ENCODE data around the gene GXYLT2.

Gene GXYLT2

DNA sequence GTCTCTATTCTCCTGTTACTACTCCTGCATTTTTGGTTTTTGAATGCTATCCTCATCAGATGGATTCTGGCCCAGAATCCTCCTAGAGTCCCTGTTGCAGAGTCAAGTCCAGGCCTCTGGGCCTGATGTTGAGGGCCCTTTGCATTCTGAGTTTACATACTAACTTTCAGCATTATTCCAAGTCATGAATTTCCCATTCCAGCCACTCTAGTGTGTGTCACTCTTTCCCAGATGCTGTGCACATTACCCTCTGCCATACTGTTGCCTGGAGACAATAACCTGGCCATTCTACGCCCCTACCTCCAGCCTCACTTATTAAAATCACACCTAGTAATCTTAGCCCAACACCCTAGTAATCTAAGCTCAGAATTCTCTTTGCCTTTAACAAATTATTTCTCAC is 53.4 kb downstream of the GXYLT2 start:
- DNase-seq = no peak

- no peak for DNase-seq
Measured at GRCh38 chr3:72942427-72942826, 54.6 kb downstream of the GXYLT2 start.

DNA sequence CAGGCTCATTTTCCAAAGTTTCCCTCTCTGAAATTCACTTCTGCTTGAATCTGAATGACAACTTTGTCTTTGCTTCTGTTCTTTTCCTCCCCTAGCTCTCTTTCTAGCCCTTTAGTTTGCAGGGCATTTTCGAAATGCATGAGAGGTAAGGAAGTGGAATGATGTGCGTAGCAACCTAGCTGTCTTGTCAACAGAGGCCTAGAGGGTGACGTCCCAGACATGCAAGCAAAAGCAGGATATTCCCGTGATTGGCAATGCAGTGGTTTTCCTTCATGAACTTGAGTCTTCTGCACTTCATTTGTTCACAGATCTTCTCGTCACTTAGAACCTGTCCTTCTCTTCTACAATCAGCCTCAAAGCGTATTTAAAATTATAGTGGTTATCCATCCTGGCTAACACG is 56.9 kb downstream of the GXYLT2 start:
- no peak for DNase-seq

GRCh38 chr3:72947715-72948490 is 60.1 kb downstream of the GXYLT2 start:
- DNase-seq = no peak

GRCh38 chr3:72949016-72949415 is 61.2 kb downstream of the GXYLT2 start:
- DNase-seq = no peak

DNA sequence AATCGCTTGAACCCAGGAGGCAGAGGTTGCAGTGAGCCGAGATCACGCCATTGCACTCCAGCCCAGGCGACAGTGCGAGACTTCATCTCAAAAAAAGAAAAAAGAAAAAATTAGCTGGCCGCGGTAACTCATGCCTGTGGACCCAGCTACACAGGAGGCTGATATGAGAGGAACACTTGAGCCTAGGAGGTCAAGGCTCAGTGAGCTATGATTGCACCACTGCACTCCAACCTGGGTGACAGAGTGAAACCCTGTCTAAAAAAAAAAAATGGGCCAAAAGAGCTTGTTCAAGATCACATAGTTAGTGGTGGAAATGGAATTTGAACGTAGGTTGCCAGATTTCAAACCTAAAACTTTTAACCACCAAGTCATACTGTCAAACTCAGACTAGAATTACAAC is 62.5 kb downstream of the GXYLT2 start:
- DNase-seq = no peak

DNA sequence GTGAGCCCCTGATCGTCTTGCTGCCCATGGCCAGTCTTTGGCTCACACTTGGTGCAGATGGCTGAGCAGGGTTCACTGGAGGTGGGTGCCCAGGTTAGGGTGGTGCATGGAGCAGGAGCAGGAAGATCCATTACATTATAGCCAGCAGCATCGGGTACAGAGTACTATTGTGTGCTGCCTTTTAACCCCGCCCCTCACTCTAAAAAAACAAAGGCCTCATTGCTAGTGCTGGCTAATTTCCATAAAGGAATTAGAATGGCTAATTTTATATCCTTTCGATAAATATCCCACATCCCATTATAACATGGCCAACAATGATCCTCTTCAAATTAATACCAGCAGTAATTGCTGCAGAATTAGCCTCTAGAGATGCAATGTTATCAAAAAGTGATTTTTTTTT is 63.0 kb downstream of the GXYLT2 start:
- DNase-seq = no peak

DNA sequence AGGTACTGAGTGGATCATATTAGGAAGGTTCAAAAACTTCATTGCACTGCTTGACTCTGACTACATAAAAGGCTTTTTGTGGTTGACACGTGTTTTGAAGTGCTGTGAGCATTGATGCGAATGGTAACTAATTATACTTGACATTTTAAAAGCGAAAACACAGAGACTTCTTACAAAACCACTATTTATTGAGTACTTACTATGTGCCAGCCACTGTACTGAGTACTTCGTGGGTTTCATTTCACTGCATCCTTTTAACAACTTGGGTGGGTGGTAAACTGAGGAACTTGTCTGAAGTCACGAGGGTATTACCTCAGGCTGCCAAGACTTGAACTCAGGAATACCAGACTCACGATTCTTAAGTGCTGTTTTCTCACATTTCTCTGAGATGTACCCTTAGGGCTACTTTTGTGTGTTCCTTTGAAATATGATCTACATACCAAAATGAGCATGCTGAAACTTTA is 63.4 kb downstream of the GXYLT2 start:
- DNase-seq = no peak

DNA sequence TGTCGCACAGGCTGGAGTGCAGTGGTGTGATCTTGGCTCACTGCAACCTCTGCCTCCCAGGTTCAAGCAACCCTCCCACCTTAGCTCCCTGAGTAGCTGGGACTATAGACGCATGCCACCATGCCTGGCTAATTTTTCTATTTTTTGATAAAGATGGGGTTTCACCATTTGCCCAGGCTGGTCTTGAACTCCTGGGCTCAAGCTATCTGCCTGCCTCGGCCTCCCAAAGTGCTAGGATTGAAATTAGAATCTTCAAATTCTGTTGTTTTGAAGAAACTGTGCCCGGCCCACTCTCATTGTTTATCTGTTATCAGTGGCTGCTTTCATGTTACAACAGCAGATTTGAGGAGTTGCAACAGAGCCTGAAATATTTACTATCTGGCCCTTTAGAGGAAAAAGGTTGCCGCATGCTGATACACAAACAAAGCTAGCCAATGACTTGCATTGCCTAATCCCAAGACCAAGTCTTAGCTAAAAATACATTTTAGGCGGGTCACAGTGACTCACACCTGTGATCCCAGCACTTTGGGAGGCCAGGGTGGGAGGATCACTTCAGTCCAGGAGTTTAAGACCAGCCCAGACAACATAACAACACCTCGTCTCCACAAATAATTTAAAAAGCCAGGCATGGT is 65.6 kb downstream of the GXYLT2 start:
- DNase-seq = no peak

- DNase-seq = no peak
Measured at GRCh38 chr3:72957297-72957696, 69.5 kb downstream of the GXYLT2 start.

- DNase-seq = no peak
Measured at GRCh38 chr3:72959336-72959735, 71.5 kb downstream of the GXYLT2 start.

DNA sequence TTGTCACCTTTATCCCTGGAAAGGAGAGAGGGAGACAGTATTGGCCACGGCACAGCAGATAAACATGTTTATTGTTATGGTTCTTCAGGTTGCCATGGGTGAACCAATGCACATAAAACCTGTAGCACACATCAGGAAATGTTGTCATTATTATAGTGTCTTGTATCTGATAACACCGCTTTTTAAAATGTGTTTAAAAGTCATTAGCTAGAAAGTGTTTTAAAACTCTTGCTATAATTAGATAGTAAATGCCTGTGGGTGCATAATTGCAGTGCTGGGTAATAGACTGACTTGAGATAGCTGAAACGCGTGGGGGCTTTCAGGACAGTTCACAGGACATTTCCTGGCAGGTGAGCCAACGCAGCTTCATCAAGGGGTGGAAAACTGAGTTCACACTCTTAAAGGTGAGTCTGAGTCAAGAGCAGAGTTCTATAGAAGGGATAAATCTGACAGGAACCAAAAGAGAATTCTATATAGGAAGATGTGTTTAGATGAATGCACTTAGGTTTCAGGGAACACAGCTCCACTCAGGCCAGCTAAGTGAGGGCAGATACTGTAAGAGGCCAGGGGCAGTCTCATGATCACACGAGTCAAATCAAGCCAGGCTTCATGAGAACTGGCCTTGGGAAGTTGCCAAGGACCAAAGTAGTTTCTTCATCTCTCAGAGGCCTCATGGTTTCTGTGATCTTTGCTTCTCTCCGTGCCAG is 73.1 kb downstream of the GXYLT2 start:
- DNase-seq = peak; percentile 17

DNA sequence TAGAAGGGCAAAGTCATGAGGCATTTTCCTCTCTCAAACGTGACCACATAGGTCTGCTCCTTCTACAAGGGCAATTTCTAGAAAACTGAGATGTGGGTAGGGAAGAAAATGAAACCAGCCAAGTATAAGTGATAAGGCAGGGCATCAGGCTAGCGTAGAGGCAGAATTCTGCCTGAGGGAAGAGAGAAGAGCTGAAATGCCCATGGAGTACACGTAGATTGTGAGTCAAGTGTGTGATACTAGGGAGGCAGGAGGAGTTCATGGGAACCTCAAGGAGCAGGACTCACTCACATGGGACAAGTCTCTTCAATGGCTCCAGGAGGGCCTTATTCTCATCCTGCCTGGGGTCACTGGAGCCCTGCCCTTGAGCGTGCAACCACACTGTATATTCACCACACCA is 73.9 kb downstream of the GXYLT2 start:
- DNase-seq = no peak

GRCh38 chr3:72962317-72962716 is 74.5 kb downstream of the GXYLT2 start:
- no peak for DNase-seq

DNA sequence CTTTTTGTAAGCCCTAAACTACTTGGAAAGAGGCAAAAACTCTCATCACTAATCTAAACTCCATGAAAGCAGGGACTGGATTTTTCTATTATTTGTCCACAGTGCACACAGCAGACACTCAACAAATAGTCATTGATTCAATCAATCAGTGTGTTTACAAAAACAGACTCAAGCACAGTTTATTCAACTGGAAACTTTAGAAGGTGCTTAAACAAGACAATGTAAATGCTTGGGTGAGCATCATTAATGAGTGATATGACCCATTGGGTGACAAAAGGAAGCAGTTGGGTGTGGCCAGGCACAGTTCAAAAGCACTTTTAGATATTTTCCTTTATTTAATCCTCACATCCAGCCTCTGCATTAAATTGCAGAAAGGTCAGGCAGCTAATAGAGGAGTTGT is 76.8 kb downstream of the GXYLT2 start:
- peak; percentile 4 for DNase-seq

DNA sequence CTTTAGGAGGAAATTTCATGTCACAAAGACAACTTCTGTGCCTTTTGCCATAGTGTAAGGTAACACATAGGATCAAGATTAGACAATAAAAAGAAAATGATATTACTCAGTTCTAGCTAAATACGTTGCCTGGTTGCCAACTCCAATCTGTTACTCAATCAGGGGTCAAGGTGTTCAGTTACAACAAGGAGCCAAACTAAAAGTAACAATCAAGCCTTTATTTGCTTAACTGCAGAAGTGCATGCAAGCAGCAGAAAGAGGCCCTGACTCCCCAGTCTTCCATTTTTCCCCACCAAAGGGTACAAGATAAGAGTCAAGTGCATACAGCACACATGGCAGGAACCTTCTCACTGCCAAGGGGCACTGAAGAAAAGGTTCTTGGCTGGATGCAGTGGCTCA is 80.4 kb downstream of the GXYLT2 start:
- no peak for DNase-seq

GRCh38 chr3:72969766-72970165 is 81.9 kb downstream of the GXYLT2 start:
- DNase-seq = no peak

DNA sequence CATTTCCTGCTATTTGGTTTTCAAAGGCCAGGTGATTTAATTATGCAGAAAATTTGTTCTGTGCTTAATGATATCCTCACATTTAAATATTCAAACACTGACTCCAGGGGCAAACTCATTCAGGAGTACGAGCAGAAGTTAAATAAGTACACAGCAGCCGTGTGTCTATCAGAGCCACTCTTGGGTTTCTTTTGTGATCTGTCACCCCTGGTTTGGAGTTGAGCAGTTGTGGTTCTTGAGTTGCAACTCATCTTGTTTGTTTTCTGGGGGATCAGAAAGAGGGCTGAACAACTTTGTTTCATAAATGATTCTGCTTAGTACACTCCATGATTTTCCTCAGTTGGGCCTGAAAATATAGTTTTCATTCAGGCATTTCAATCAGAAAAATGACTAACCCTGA is 83.1 kb downstream of the GXYLT2 start:
- DNase-seq = no peak

GRCh38 chr3:72972706-72973030 is 84.8 kb downstream of the GXYLT2 start:
- DNase-seq = no peak

DNA sequence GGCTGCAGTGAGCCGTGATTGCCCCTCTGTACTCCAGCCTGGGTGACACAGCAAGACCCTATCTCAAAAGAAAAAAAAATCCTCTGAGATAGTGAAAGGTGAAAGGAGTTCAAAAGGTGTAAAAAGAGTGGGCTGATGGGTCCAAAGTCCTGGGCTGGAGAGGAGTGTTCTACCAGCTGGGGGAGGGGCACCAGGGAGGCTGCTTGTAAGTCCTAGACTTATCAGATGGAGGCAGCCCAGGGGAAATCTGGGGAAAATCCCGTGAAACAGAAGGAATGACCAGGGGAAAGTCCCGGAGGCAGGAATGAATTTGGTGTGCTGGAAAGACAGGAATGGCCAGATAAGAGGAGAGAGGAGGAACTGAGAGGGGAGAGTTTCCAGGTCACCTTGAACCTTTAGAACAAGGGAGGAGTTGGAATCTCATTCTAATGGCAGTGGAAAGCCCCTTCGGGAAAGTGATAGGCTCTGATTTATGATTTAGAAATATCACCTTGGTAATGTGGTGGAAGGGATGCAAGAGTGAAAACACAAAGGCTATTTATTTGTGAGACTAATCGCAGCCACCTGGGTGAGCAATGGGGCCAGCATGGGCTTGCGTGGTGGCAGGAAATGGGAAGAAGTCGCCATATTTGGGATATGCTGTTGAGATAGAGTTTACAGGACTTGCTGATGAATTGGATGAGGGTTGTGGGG is 85.3 kb downstream of the GXYLT2 start:
- no peak for DNase-seq

GRCh38 chr3:72973786-72974185 is 85.9 kb downstream of the GXYLT2 start:
- no peak for DNase-seq

- no peak for DNase-seq
Measured at GRCh38 chr3:72974956-72975355, 87.1 kb downstream of the GXYLT2 start.

DNA sequence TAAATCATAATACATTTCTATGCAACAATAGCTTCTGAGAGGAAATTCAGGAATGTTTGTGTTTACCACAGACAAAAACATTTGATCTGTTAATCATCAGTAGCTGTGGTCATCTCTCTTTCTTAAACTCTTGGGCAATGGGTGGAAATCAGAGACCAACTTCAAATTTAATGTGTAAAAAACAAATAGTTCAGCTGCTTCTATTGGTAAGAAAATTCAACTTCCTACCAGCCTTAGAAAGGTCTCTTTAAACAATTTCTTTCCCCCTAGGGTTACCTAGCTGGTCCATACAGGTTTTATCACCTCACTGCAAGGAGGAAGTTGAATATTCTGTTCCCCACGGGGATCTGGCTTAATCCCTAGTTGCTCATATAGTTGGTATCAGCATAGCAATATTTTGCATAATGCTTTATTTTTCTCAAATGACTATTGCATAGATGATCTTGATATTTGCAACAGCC is 88.5 kb downstream of the GXYLT2 start:
- DNase-seq = no peak
